Myocyte (in vitro differentiated cells): Measurements from ENCODE around the gene SLC40A1. TPM values are rescaled to one million over a fixed set of nuclear protein-coding genes. Genes with fewer than 3 reads are reported as not detected.
A peak's percentile ranks its signal among the peaks of the same experiment; 100 is the strongest.

Experiments
- DNase-seq: peaks from one replicate; pipeline ENCODE4 v3.0.0-alpha.2; 2012; ENCODE audit warnings: low read depth
- total RNA-seq: library from RNA; depleted of rRNA; stranded (reverse); fragments of >200 nt; gene quantifications from 2 replicates; pipeline ENCODE4 v1.2.3, GENCODE V29; 2014

Gene SLC40A1
- total RNA-seq, 1 donor from 2014 or later = 51.9 TPM

- DNase-seq = peak; percentile 69
These were observed 62.6 kb downstream of the SLC40A1 start for GRCh38 chr2:189517847-189518535.

GRCh38 chr2:189516546-189516945 is 64.0 kb downstream of the SLC40A1 start:
- no peak for DNase-seq

- DNase-seq = peak; percentile 79
These were observed 65.3 kb downstream of the SLC40A1 start for GRCh38 chr2:189515264-189515663.

- no peak for DNase-seq
These were observed 66.5 kb downstream of the SLC40A1 start for GRCh38 chr2:189514104-189514503.

- no peak for DNase-seq
These were observed 67.7 kb downstream of the SLC40A1 start for GRCh38 chr2:189512879-189513278.

GRCh38 chr2:189511960-189512319 is 68.6 kb downstream of the SLC40A1 start:
- DNase-seq = no peak

GRCh38 chr2:189511210-189511959 is 69.2 kb downstream of the SLC40A1 start:
- DNase-seq = no peak

Other genes with a start within 250 kb of the SLC40A1 start
- gene WDR75, start 139.3 kb downstream of the SLC40A1 start, total RNA-seq = 45.2 and 48.6 TPM in 2 replicates
- 71.9 and 74.0 TPM in 2 replicates for gene ASNSD1, start 80.7 kb upstream of the SLC40A1 start, total RNA-seq
- gene ANKAR, start 93.9 kb upstream of the SLC40A1 start, total RNA-seq = 5.9 and 6.4 TPM in 2 replicates
- gene OSGEPL1, start 182.0 kb upstream of the SLC40A1 start, total RNA-seq = 11.9 and 13.7 TPM in 2 replicates
- gene ORMDL1, start 203.6 kb upstream of the SLC40A1 start, total RNA-seq = 92.1 and 96.4 TPM in 2 replicates
- gene PMS1, start 203.7 kb upstream of the SLC40A1 start, total RNA-seq = 34.1 and 34.2 TPM in 2 replicates